ENCODE results near the gene KANK2. TPM values are rescaled to one million over a fixed set of nuclear protein-coding genes. Genes with fewer than 3 reads are reported as not detected.

The KANK2 gene
- total and polyA plus RNA-seq, 2 of the 13 experiments (the other 11 are each of a cell fraction or from before 2014, with no cell fraction given), result 5.7 to 12.9 TPM

GRCh38 chr19:11192957-11193939 lies 4.1 kb downstream of the KANK2 start:
- Histone ChIP-seq H3K4me3 (replicated peaks in 1 of 3; ENCODE audit: insufficient read depth in 1 of 3, low read depth in 2 of 3, low read length in 3 of 3) (no peak overlapping the region), H3K36me3 (replicated peaks in 1 of 2; ENCODE audit: control insufficient read depth in 1 of 2, insufficient read depth in 2 of 2, low read length in 2 of 2) (0 out of 5 replicates have a peak, but pooled peaks cover 0 to 8% of the 10 kb centered on the region in 2 experiments), H3K27ac (ENCODE audit: extremely low read length, insufficient read depth, low read length) (no peak overlapping the region), H3K4me2 (ENCODE audit: low read depth, low read length) (no peak overlapping the region), H3K9me3 (ENCODE audit: low read length) (no peaks in the 10 kb centered on the region), H3K79me2 (ENCODE audit: insufficient read depth, low read length) (no peaks in the 10 kb centered on the region), H2AFZ (ENCODE audit: low read length) (no peak overlapping the region), H3K9ac (ENCODE audit: insufficient read depth, low read depth, low read length) (no peak overlapping the region), H3K27me3 (ENCODE audit: control insufficient read depth in 1 of 2, insufficient read depth in 2 of 2, low read length in 2 of 2) (no peaks in the 10 kb centered on the region; a peak in 1 of 5 replicates), H3K4me1 (ENCODE audit: insufficient read depth, low read length) (peaks cover 18% of the 10 kb centered on the region), H4K20me1 (ENCODE audit: insufficient read depth, low read length) (no peaks in the 10 kb centered on the region)
- intact Hi-C loops (cut with micrococcal nuclease; ENCODE audit: unreplicated experiment) (no loop called here), in situ Hi-C loops (cut with HindIII; ENCODE audit: extremely low pct_ligation_motif_present, low pct_unique_long_range_greater_than_20kb) (no loop called here)
- ATAC-seq (no peak), DNase-seq (ENCODE audit: low spot score) (no peak), FAIRE-seq (no peak)
- WGBS (ENCODE audit: low lambda C conversion rate), result 99% methylated on average over 30 of the region's 68 CpGs
- ChIA-PET CTCF (ENCODE audit: low intra/inter-chr PET ratio, low total read pairs) (no interaction called here), POLR2A (no interaction called here)
- TF ChIP-seq WIZ (CRISPR knock-in tag; IDR thresholded peaks at IDR 0.05) (no peak), ZNF263 (CRISPR knock-in tag; IDR thresholded peaks at IDR 0.05) (peak; percentile 43; the same call in 1 of the 2 replicates)
- BruUV-seq (replicated peaks), result no TSS peak

- CTCF ChIA-PET (ENCODE audit: low intra/inter-chr PET ratio, low total read pairs), result no interaction called here
- DNase-seq (ENCODE audit: low spot score), result no peak
- POLR2A ChIA-PET, result no interaction called here
These were observed 5.4 kb downstream of the KANK2 start for GRCh38 chr19:11191934-11192333.

More at GRCh38 chr19:11191934-11192333, 5.4 kb downstream of the KANK2 start:
- TF ChIP-seq CHD2 (IDR thresholded peaks at IDR 0.05; ENCODE audit: low read depth, low read length) (no peak), MLLT10 (CRISPR knock-in tag; IDR thresholded peaks at IDR 0.05) (no peak), ZNF329 (CRISPR knock-in tag; IDR thresholded peaks at IDR 0.05; ENCODE audit: low read depth) (peak; percentile 100), CEBPB (IDR thresholded peaks at IDR 0.05; ENCODE audit: borderline replicate concordance, low read depth, low read length) (peak; percentile 25; the same call in 1 of the 2 replicates), ZMYM3 (CRISPR knock-in tag; IDR thresholded peaks at IDR 0.05) (peak; percentile 57; the same call in 1 of the 2 replicates)
- no peaks in the 10 kb centered on the region for H3K9me3 ChIP-seq (ENCODE audit: low read length)
- H3K4me3 ChIP-seq (replicated peaks in 1 of 3; ENCODE audit: insufficient read depth in 1 of 3, low read depth in 2 of 3, low read length in 3 of 3), result no peak overlapping the region
- intact Hi-C loops (cut with micrococcal nuclease; ENCODE audit: unreplicated experiment) (no loop called here), in situ Hi-C loops (cut with HindIII; ENCODE audit: extremely low pct_ligation_motif_present, low pct_unique_long_range_greater_than_20kb) (no loop called here)
- no peak overlapping the region for H3K4me2 ChIP-seq (ENCODE audit: low read depth, low read length)
- no TSS peak for BruUV-seq (replicated peaks)
- ATAC-seq, result no peak
- H4K20me1 ChIP-seq (ENCODE audit: insufficient read depth, low read length), result no peaks in the 10 kb centered on the region
- H3K27ac ChIP-seq (ENCODE audit: extremely low read length, insufficient read depth, low read length), result no peak overlapping the region
- H3K27me3 ChIP-seq (ENCODE audit: control insufficient read depth in 1 of 2, insufficient read depth in 2 of 2, low read length in 2 of 2), result no peaks in the 10 kb centered on the region; a peak in 1 of 5 replicates
- FAIRE-seq, result no peak
- H2AFZ ChIP-seq (ENCODE audit: low read length), result no peak overlapping the region
- WGBS (ENCODE audit: low lambda C conversion rate), result 83% methylated on average over 5 of the region's 5 CpGs
- 0 out of 5 replicates have a peak, but pooled peaks cover 0 to 8% of the 10 kb centered on the region in 2 experiments for H3K36me3 ChIP-seq (replicated peaks in 1 of 2; ENCODE audit: control insufficient read depth in 1 of 2, insufficient read depth in 2 of 2, low read length in 2 of 2)
- H3K9ac ChIP-seq (ENCODE audit: insufficient read depth, low read depth, low read length), result no peak overlapping the region
- no peaks in the 10 kb centered on the region for H3K79me2 ChIP-seq (ENCODE audit: insufficient read depth, low read length)
- H3K4me1 ChIP-seq (ENCODE audit: insufficient read depth, low read length), result peaks cover 13% of the 10 kb centered on the region

Data from HepG2 (cell line).